SK-N-SH (cell line): ENCODE measurements around the gene ASTN2.

ENCODE experiments used
- CTCF ChIP-seq: fragments of 200-600 bp; sonication (generic); IDR thresholded peaks from 2 replicates; pipeline ENCODE4 v1.6.1; 2017; ENCODE audit warnings: antibody characterized with exemption, mild to moderate bottlenecking, moderate library complexity
- JUND ChIP-seq: IDR thresholded peaks from 2 replicates; pipeline ENCODE4 v1.4.0; 2012
- MXI1 ChIP-seq: IDR thresholded peaks from 2 replicates; pipeline ENCODE4 v1.6.1; 2012; ENCODE audit warnings: mild to moderate bottlenecking, low read depth, low read length, improper control_type of control experiment
- POLR2AphosphoS5 ChIP-seq: IDR thresholded peaks from 2 replicates; pipeline ENCODE4 v1.6.1; 2012; ENCODE audit warnings: low read depth, low read length
- RAD21 ChIP-seq: IDR thresholded peaks from 2 replicates; pipeline ENCODE4 v1.6.1; 2012; ENCODE audit warnings: mild to moderate bottlenecking, low read length
- REST ChIP-seq: IDR thresholded peaks from 2 replicates; pipeline ENCODE4 v1.6.1; 2012; ENCODE audit warnings: mild to moderate bottlenecking, low read depth, low read length, moderate library complexity
- SIN3A ChIP-seq: IDR thresholded peaks from 2 replicates; pipeline ENCODE4 v1.6.1; 2012; ENCODE audit warnings: low read depth, mild to moderate bottlenecking, low read length, moderate library complexity, borderline replicate concordance
- SMC3 ChIP-seq: IDR thresholded peaks from 2 replicates; pipeline ENCODE4 v1.6.1; 2012; ENCODE audit warnings: low read depth, low read length, improper control_type of control experiment
- TF ChIP-seq, protein P1 (sequence below): IDR thresholded peaks from 2 replicates; pipeline ENCODE4; 2012
- TF ChIP-seq, protein P2 (sequence below): IDR thresholded peaks from 2 replicates; pipeline ENCODE4 v1.4.0; 2012; ENCODE audit warnings: low read depth

GRCh38 chr9:117018966-117019617, 395.8 kb downstream of the ASTN2 start:
- no peak for TF ChIP-seq RAD21
- TF ChIP-seq JUND, result no peak
- TF ChIP-seq CTCF, result no peak
- TF ChIP-seq, protein P1, sequence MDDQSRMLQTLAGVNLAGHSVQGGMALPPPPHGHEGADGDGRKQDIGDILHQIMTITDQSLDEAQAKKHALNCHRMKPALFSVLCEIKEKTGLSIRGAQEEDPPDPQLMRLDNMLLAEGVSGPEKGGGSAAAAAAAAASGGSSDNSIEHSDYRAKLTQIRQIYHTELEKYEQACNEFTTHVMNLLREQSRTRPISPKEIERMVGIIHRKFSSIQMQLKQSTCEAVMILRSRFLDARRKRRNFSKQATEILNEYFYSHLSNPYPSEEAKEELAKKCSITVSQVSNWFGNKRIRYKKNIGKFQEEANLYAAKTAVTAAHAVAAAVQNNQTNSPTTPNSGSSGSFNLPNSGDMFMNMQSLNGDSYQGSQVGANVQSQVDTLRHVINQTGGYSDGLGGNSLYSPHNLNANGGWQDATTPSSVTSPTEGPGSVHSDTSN, result no peak
- TF ChIP-seq REST, result no peak
- no peak for TF ChIP-seq SMC3
- no peak for TF ChIP-seq SIN3A
- TF ChIP-seq, protein P2, sequence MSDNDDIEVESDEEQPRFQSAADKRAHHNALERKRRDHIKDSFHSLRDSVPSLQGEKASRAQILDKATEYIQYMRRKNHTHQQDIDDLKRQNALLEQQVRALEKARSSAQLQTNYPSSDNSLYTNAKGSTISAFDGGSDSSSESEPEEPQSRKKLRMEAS, result no peak
- no peak for TF ChIP-seq POLR2AphosphoS5
- no peak for TF ChIP-seq MXI1
